H1 (cell line): ENCODE results near the gene PTBP3. TPM values are rescaled to one million over a fixed set of nuclear protein-coding genes. Genes with fewer than 3 reads are reported as not detected.

ENCODE experiments used
- CREB1 ChIP-seq: IDR thresholded peaks from 2 replicates; pipeline ENCODE4 v1.6.1; 2012; ENCODE audit warnings: inconsistent platforms
- SAP30 ChIP-seq: fragments of 300-600 bp; sonication (generic); IDR thresholded peaks from 2 replicates; pipeline ENCODE4 v1.7.1; 2012; ENCODE audit warnings: low read length, moderate library complexity, mild to moderate bottlenecking, inconsistent platforms; ENCODE audit not compliant: insufficient read depth, insufficient replicate concordance
- polyA plus RNA-seq, 7 experiments: library from polyadenylated mRNA; depleted of rRNA in 3 of 7; stranded (reverse) in 5 of 7; unstranded in 2 of 7; fragments of >200 nt in 5 of 7; fragments of 200-250 nt in 2 of 7; gene quantifications; 1 replicate in 5 of 7; 2 replicates in 1 of 7; 4 replicates in 1 of 7; pipeline versions ENCODE4 v1.2.1 to v1.2.3, GENCODE V29; 2011 to 2013; ENCODE audit warnings: missing spikeins in 2 of 7, mixed read lengths in 2 of 7
- total RNA-seq: library from RNA; stranded (reverse); fragmentation: NEBNext Ultra II Directional; extraction: Animal tissue kit (Norgen Biotek cat#: 25700); gene quantifications from 2 replicates; pipeline ENCODE4 v1.2.1, GENCODE V29; 2021

The PTBP3 gene
- total and polyA plus RNA-seq, 2 of the 8 experiments (the other 6 are each of a cell fraction or from before 2014, with no cell fraction given): 51.0 to 124 TPM

GRCh38 chr9:112323378-112323854, 10.0 kb downstream of the PTBP3 start (continued):
- TF ChIP-seq SAP30 (no peak), CREB1 (no peak)
